Measurements from ENCODE around the gene ITK.

DNA sequence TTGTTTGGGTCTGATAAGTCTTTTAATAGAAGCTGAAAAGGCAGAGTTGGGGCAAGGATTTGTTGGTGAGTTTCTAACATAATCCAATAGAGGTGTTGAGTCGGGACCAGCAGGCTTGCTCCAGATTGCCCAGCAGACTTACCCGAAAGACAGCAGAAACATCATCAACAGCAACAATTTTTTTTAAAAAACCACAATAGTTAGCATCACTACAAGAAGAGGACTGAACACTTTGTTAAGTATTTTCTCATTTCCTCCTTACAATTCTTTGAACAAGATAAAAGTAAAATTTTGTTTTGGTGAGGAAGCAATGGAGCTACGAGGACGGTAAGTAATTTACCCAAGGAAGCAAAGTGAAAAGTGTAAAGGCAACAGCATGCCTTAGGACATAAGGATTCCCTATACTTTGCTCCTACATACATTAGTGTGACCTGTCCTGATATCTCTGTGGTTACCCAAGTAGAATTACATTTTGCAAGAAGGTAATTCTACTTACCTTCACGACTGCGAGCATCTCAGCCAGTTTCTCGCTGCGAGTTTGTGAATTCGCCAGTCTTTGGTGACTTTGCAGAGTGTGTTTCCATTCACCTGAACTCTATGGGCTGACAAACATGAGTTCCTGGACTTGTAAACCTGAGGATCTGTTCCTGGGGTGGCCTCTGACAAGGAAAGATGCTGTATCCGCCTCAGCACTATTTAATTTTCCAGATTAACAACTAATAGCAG lies 13.2 kb downstream of the ITK start:
- TF ChIP-seq FOXP2 (optimal IDR thresholded peaks at IDR 0.05; ENCODE audit: control extremely low read depth, extremely low read length, insufficient read depth) (no peak), POLR2AphosphoS5 (IDR thresholded peaks at IDR 0.05; ENCODE audit: borderline replicate concordance, low read depth, low read length) (no peak)
